Caco-2 (cell line): ENCODE data around the gene MRPL11. TPM values are rescaled to one million over a fixed set of nuclear protein-coding genes. Genes with fewer than 3 reads are reported as not detected.
A peak's percentile ranks its signal among the peaks of the same experiment; 100 is the strongest.

Experiments
- BruUV-seq: library from RNA; stranded (reverse); fragments of 400-500 nt; replicated peaks from 2 replicates; lab custom pipeline; 2021; lab: Mats Ljungman, UMichigan
- CTCF ChIA-PET: fragments of 300-600 bp; sonication (Branson Sonifier 250); formaldehyde crosslinking; loops from one replicate; lab custom pipeline; 2022; ENCODE audit warnings: antibody characterized with exemption; lab: Charles Lee
- POLR2A ChIA-PET: fragments of 300-600 bp; sonication (Branson Sonifier 250); formaldehyde crosslinking; loops from one replicate; lab custom pipeline; 2022; ENCODE audit warnings: antibody characterized with exemption; lab: Charles Lee
- DNase-seq, 2 experiments: peaks; one replicate each; pipeline versions ENCODE4 v3.0.0 to v3.0.0-alpha.2; 2020 to 2022
- H3K27me3 ChIP-seq: replicated peaks from 2 replicates; pipeline ENCODE4 v1.6.0; 2011; ENCODE audit warnings: low read length; ENCODE audit not compliant: control insufficient read depth, insufficient read depth
- H3K36me3 ChIP-seq: 2 replicates; pipeline ENCODE4 v1.5.1; 2011; ENCODE audit warnings: low read length; ENCODE audit not compliant: control insufficient read depth, insufficient read depth
- H3K4me1 ChIP-seq: fragments of 250-450 bp; sonication (Bioruptor Pico); 2 replicates; pipeline ENCODE4 v1.5.1; 2020; ENCODE audit warnings: mild to moderate bottlenecking
- H3K4me3 ChIP-seq: 2 replicates; pipeline ENCODE4 v1.5.1; 2011; ENCODE audit warnings: low read depth, mild to moderate bottlenecking, control low read depth, low read length
- H3K9me3 ChIP-seq: fragments of 250-450 bp; sonication (Bioruptor Pico); 2 replicates; pipeline ENCODE4 v1.5.1; 2020; ENCODE audit warnings: mild to moderate bottlenecking, moderate library complexity
- H3K27ac Mint-ChIP-seq: one replicate; pipeline ENCODE4 v1.8.0; 2022; ENCODE audit warnings: mixed read lengths; ENCODE audit not compliant: unreplicated experiment
- H3K27me3 Mint-ChIP-seq: one replicate; pipeline ENCODE4 v1.8.0; 2022; ENCODE audit warnings: mixed read lengths; ENCODE audit not compliant: insufficient read depth, unreplicated experiment
- H3K36me3 Mint-ChIP-seq: one replicate; pipeline ENCODE4 v1.8.0; 2022; ENCODE audit warnings: mild to moderate bottlenecking, mixed read lengths; ENCODE audit not compliant: insufficient read depth, unreplicated experiment
- H3K4me1 Mint-ChIP-seq: one replicate; pipeline ENCODE4 v1.8.0; 2022; ENCODE audit warnings: low read depth, mixed read lengths; ENCODE audit not compliant: unreplicated experiment
- H3K4me3 Mint-ChIP-seq: one replicate; pipeline ENCODE4 v1.8.0; 2022; ENCODE audit warnings: mild to moderate bottlenecking, moderate library complexity, mixed read lengths; ENCODE audit not compliant: unreplicated experiment
- H3K9me3 Mint-ChIP-seq: one replicate; pipeline ENCODE4 v1.8.0; 2022; ENCODE audit warnings: mixed read lengths; ENCODE audit not compliant: unreplicated experiment
- CTCF ChIP-seq, 2 experiments: fragments of 200-600 bp in 1 of 2; IDR thresholded peaks; 1 replicate in 1 of 2; 2 replicates in 1 of 2; pipeline versions ENCODE4 v1.5.1 to v1.8.0; 2011 to 2022; ENCODE audit warnings: antibody characterized with exemption in 1 of 2, control low read depth in 1 of 2, inconsistent platforms in 1 of 2, low read depth in 1 of 2, low read length in 1 of 2, mild to moderate bottlenecking in 1 of 2, moderate library complexity in 1 of 2; ENCODE audit not compliant: insufficient read depth in 1 of 2, severe bottlenecking in 1 of 2, unreplicated experiment in 1 of 2
- intact Hi-C: fragments of 100-400 bp; cut with micrococcal nuclease; formaldehyde crosslinking; loops from one replicate; pipeline ENCODE4 v1.10.0; 2022; ENCODE audit not compliant: unreplicated experiment
- total RNA-seq: library from RNA; stranded (reverse); gene quantifications from 2 replicates; pipeline ENCODE4 v1.2.3, GENCODE V29; 2022

MRPL11 gene
- total RNA-seq, 1 experiment from 2014 or later, result 206 TPM

GRCh38 chr11:66421492-66422205, 17.0 kb downstream of the MRPL11 start:
- H3K4me3 Mint-ChIP-seq, result no peak overlapping the region
- H3K36me3 Mint-ChIP-seq, result peaks cover 18% of the 10 kb centered on the region
- no peak overlapping the region for H3K4me3 ChIP-seq
- BruUV-seq, result no TSS peak
- no peaks in the 10 kb centered on the region for H3K4me1 ChIP-seq
- H3K9me3 Mint-ChIP-seq, result peaks cover 10% of the 10 kb centered on the region
- H3K27me3 ChIP-seq, result no peaks in the 10 kb centered on the region; the same call in 1 of the 2 replicates
- POLR2A ChIA-PET, result interaction anchor here (0.6 to 1.5 kb wide), 6 partner anchors 17 to 256 kb away, joined by 3 to 8 read pairs (median 4); partner anchors contain the start of genes DPP3, MRPL11, RBM14 and RBM4B
- H3K36me3 ChIP-seq, result no peaks in the 10 kb centered on the region
- H3K4me1 Mint-ChIP-seq, result peaks cover 14% of the 10 kb centered on the region
- TF ChIP-seq CTCF (IDR thresholded peaks at IDR 0.05; ENCODE audit: insufficient read depth in 1 of 2, low read depth in 1 of 2, low read length in 1 of 2, severe bottlenecking in 1 of 2, unreplicated experiment in 1 of 2), result no peak
- CTCF ChIA-PET, result interaction anchor here (0.5 to 1.5 kb wide), 12 partner anchors 13 to 413 kb away, joined by 3 to 29 read pairs (median 6); partner anchors contain the start of genes DPP3, MRPL11 and PELI3
- intact Hi-C loops, result loop anchor here (1.0 kb wide), 2 partner anchors 17 to 59 kb away; partner anchors contain the start of genes DPP3 and MRPL11
- H3K27ac Mint-ChIP-seq, result no peak overlapping the region
- peaks cover 7% of the 10 kb centered on the region; the same call in 1 of the 2 replicates for H3K9me3 ChIP-seq
- peak; percentile 92 to 96 for DNase-seq
- peaks cover 9% of the 10 kb centered on the region for H3K27me3 Mint-ChIP-seq

GRCh38 chr11:66420671-66421476, 17.8 kb downstream of the MRPL11 start, which contains the start of gene NPAS4:
Gene NPAS4 (plus strand): TSS chr11:66421035. CDS start chr11:66421180, 145 bp downstream.
- Mint-ChIP-seq H3K27ac (no peak within 1 kb of the TSS), H3K27me3 (peaks cover 11% of the 10 kb centered on the region), H3K4me1 (peaks cover 14% of the 10 kb centered on the region), H3K9me3 (peaks cover 10% of the 10 kb centered on the region), H3K36me3 (peaks cover 18% of the 10 kb centered on the region), H3K4me3 (no peak within 1 kb of the TSS)
- TF ChIP-seq CTCF (IDR thresholded peaks at IDR 0.05; ENCODE audit: insufficient read depth in 1 of 2, low read depth in 1 of 2, low read length in 1 of 2, severe bottlenecking in 1 of 2, unreplicated experiment in 1 of 2), result no peak
- Histone ChIP-seq H3K4me1 (no peaks in the 10 kb centered on the region), H3K27me3 (no peaks in the 10 kb centered on the region; the same call in 1 of the 2 replicates), H3K9me3 (peaks cover 7% of the 10 kb centered on the region; the same call in 1 of the 2 replicates), H3K4me3 (no peak within 1 kb of the TSS), H3K36me3 (no peaks in the 10 kb centered on the region)
- BruUV-seq, result no TSS peak
- ChIA-PET POLR2A (interaction anchor here (0.6 to 1.5 kb wide), 4 partner anchors 18 to 125 kb away, joined by 3 to 8 read pairs (median 4); partner anchors contain the start of genes DPP3, MRPL11 and ZDHHC24), CTCF (interaction anchor here (1.0 to 1.5 kb wide), 11 partner anchors 12 to 258 kb away, joined by 3 to 29 read pairs (median 7); partner anchors contain the start of genes DPP3, MRPL11 and PELI3)
- intact Hi-C loops, result loop anchor here (1.0 kb wide), 2 partner anchors 17 to 59 kb away; partner anchors contain the start of genes DPP3 and MRPL11
- DNase-seq, result no peak
